Measurements from ENCODE around the gene MAP2.

MAP2 gene, protein sequence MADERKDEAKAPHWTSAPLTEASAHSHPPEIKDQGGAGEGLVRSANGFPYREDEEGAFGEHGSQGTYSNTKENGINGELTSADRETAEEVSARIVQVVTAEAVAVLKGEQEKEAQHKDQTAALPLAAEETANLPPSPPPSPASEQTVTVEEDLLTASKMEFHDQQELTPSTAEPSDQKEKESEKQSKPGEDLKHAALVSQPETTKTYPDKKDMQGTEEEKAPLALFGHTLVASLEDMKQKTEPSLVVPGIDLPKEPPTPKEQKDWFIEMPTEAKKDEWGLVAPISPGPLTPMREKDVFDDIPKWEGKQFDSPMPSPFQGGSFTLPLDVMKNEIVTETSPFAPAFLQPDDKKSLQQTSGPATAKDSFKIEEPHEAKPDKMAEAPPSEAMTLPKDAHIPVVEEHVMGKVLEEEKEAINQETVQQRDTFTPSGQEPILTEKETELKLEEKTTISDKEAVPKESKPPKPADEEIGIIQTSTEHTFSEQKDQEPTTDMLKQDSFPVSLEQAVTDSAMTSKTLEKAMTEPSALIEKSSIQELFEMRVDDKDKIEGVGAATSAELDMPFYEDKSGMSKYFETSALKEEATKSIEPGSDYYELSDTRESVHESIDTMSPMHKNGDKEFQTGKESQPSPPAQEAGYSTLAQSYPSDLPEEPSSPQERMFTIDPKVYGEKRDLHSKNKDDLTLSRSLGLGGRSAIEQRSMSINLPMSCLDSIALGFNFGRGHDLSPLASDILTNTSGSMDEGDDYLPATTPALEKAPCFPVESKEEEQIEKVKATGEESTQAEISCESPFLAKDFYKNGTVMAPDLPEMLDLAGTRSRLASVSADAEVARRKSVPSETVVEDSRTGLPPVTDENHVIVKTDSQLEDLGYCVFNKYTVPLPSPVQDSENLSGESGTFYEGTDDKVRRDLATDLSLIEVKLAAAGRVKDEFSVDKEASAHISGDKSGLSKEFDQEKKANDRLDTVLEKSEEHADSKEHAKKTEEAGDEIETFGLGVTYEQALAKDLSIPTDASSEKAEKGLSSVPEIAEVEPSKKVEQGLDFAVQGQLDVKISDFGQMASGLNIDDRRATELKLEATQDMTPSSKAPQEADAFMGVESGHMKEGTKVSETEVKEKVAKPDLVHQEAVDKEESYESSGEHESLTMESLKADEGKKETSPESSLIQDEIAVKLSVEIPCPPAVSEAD (N-terminal part only)

DNA sequence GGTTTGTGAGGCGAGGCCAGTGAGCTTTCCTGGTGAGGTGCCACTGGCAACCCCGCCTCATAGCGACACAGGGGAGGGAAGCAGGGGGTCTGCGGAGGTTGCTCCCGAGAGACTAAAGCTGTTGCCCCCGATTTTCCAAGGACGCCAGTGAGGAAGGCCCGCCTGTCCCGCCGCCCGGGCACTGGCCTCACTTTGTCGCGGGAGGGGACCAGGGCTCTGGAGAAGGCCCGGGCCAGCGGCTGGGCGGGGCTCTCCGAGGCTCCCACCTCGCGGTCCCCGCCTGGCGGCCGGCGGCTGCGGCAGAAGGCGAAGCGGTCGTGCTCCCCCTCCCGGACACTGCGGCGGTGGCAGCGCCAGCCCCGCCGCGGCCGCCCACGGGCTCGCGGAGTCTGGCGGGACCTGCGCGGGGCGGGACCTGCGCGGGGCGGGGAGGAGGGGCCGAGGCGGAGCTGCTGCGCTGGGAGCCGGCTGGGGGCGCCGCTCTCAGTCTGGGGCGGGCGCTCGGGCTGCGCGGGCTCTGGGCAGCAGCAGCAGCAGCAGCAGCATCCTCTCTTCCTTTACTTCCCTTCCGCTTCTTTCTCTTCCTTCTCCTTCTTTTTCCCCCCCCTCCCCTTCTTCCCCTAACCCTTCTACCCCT, at the start of gene MAP2:
Gene MAP2, plus strand, starts transcription at position 486 of the 637 bp plus-strand sequence. CDS start 229,124 bp downstream, outside the sequence.
- peak; percentile 97 for ATAC-seq
- Mint-ChIP-seq H3K27me3 (peaks cover 7% of the 10 kb centered on the region), H3K36me3 (no peaks in the 10 kb centered on the region), H3K4me1 (peaks cover 17% of the 10 kb centered on the region), H3K9me3 (no peaks in the 10 kb centered on the region), H3K4me3 (peak within 1 kb of the TSS; percentile 91), H3K27ac (peak within 1 kb of the TSS; percentile 40)

GRCh38 chr2:209376686-209377085, 47.2 kb upstream of the MAP2 start:
- H3K36me3 Mint-ChIP-seq = no peaks in the 10 kb centered on the region
- no peak for ATAC-seq
- peaks cover 22% of the 10 kb centered on the region for H3K9me3 Mint-ChIP-seq
- H3K4me3 Mint-ChIP-seq = no peak overlapping the region
- peaks cover 16% of the 10 kb centered on the region for H3K27me3 Mint-ChIP-seq
- no peak overlapping the region for H3K27ac Mint-ChIP-seq
- peaks cover 6% of the 10 kb centered on the region for H3K4me1 Mint-ChIP-seq

DNA sequence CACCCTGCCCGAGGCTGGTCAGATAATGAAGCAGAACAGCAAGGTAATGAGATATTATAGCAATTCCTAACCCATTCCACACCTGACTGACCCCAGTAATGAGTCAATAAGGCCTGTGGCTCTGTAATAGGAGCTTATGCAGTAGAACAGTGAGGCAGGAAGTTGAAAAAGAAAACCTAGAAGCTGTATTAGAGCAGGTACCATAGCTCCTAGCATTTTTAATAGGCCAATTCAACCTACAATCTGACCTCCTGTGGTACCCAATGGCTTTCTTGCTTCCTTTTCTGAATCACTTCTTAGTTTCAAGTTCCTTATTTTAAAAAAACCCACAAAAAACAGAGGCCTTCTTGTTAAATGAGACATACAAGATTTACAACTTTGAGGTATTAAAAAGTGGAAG, 43.6 kb upstream of the MAP2 start:
- H3K4me3 Mint-ChIP-seq = no peak overlapping the region
- H3K9me3 Mint-ChIP-seq = peaks cover 16% of the 10 kb centered on the region
- ATAC-seq = peak; percentile 92
- peaks cover 4% of the 10 kb centered on the region for H3K27me3 Mint-ChIP-seq
- H3K36me3 Mint-ChIP-seq = no peaks in the 10 kb centered on the region
- H3K27ac Mint-ChIP-seq = no peak overlapping the region
- peaks cover 6% of the 10 kb centered on the region for H3K4me1 Mint-ChIP-seq

- Mint-ChIP-seq H3K4me3 (no peak overlapping the region), H3K36me3 (no peaks in the 10 kb centered on the region), H3K4me1 (peaks cover 6% of the 10 kb centered on the region), H3K9me3 (peaks cover 15% of the 10 kb centered on the region), H3K27ac (no peak overlapping the region), H3K27me3 (no peaks in the 10 kb centered on the region)
- no peak for ATAC-seq
Measured at GRCh38 chr2:209381091-209381490, 42.8 kb upstream of the MAP2 start.

DNA sequence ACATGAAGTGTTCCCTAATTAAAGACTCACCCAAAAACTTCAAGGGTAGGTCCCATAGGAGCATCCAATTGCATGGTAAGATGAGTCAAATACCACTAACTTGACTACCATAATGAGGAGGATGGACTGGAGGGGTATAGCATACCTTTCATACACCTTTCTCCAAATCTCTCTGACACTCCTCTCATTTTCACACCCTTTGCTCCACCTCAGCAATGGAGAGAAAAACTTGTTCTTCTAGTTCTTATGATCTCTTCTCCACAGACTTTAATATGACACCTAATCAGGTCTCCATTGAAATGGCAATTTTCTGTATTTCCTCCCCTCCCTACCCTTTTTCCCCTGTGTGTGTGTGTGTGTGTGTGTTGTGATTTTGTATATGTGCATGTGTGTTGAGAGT, 41.1 kb upstream of the MAP2 start:
- Mint-ChIP-seq H3K36me3 (no peaks in the 10 kb centered on the region), H3K27me3 (no peaks in the 10 kb centered on the region), H3K4me1 (peaks cover 6% of the 10 kb centered on the region), H3K4me3 (no peak overlapping the region), H3K27ac (no peak overlapping the region), H3K9me3 (peaks cover 12% of the 10 kb centered on the region)
- ATAC-seq = no peak

- ATAC-seq = no peak
- H3K27ac Mint-ChIP-seq = no peak overlapping the region
- peaks cover 6% of the 10 kb centered on the region for H3K4me1 Mint-ChIP-seq
- H3K27me3 Mint-ChIP-seq = no peaks in the 10 kb centered on the region
- no peaks in the 10 kb centered on the region for H3K36me3 Mint-ChIP-seq
- no peak overlapping the region for H3K4me3 Mint-ChIP-seq
- H3K9me3 Mint-ChIP-seq = peaks cover 12% of the 10 kb centered on the region
Measured at GRCh38 chr2:209383212-209383611, 40.6 kb upstream of the MAP2 start.

GRCh38 chr2:209387389-209387788, 36.5 kb upstream of the MAP2 start:
- Mint-ChIP-seq H3K4me1 (no peaks in the 10 kb centered on the region), H3K36me3 (no peaks in the 10 kb centered on the region), H3K27me3 (no peaks in the 10 kb centered on the region), H3K27ac (no peak overlapping the region), H3K4me3 (no peak overlapping the region), H3K9me3 (peaks cover 6% of the 10 kb centered on the region)
- ATAC-seq = no peak

DNA sequence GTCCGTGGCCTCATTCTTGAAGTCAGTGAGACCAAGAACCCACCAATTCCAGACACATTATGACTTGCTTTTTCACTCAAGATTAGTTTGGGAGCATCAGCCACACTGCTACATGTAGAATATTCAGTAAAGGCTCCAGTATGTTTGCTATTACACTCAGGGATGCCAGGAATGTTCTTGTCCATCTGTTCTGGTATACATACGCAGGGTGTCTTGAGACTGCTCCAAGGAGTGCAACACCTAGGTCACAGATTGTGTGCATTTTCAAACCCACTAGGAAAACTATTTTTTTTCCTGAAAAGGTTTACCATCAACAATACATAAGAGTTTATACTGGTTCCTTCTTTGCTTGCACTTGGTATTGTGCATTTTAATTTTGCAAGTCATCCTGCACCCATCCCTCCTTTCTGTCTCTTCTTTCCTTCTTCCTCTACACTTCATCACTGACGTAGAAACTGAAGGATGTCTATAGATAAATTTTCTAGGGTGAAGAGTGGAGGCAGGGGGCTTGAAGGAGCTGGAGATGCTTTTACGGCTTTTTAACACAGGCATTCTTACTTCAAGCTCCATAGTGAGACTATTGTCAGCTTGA, 35.3 kb upstream of the MAP2 start:
- H3K9me3 Mint-ChIP-seq = peaks cover 3% of the 10 kb centered on the region
- no peak overlapping the region for H3K27ac Mint-ChIP-seq
- no peaks in the 10 kb centered on the region for H3K4me1 Mint-ChIP-seq
- no peaks in the 10 kb centered on the region for H3K27me3 Mint-ChIP-seq
- ATAC-seq = no peak
- no peak overlapping the region for H3K4me3 Mint-ChIP-seq
- no peaks in the 10 kb centered on the region for H3K36me3 Mint-ChIP-seq

GRCh38 chr2:209389171-209389618, 34.7 kb upstream of the MAP2 start:
- ATAC-seq = no peak
- peaks cover 5% of the 10 kb centered on the region for H3K27me3 Mint-ChIP-seq
- no peak overlapping the region for H3K27ac Mint-ChIP-seq
- H3K4me3 Mint-ChIP-seq = no peak overlapping the region
- no peaks in the 10 kb centered on the region for H3K36me3 Mint-ChIP-seq
- no peaks in the 10 kb centered on the region for H3K4me1 Mint-ChIP-seq
- peaks cover 3% of the 10 kb centered on the region for H3K9me3 Mint-ChIP-seq

DNA sequence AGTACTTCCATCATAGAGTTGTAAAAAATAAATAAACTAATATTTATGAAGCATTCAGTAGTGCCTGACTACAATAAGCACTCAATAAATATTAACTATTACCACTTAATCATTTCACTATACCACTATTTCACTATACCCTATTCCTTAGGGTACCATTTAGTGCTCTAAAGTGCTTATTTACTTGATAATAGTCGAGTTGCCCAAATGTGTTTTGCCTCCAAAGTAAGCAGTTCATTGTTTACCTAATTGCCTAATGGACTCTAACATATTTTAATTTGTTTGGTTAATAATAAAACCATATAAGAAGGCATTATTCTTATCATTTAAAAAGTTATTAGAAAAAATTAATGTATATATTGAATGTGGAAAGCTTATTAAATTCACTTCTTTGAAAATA, 33.0 kb upstream of the MAP2 start:
- H3K4me3 Mint-ChIP-seq = no peak overlapping the region
- H3K27ac Mint-ChIP-seq = no peak overlapping the region
- no peaks in the 10 kb centered on the region for H3K4me1 Mint-ChIP-seq
- H3K27me3 Mint-ChIP-seq = peaks cover 12% of the 10 kb centered on the region
- peaks cover 2% of the 10 kb centered on the region for H3K9me3 Mint-ChIP-seq
- no peaks in the 10 kb centered on the region for H3K36me3 Mint-ChIP-seq
- no peak for ATAC-seq

GRCh38 chr2:209391776-209392401, 32.0 kb upstream of the MAP2 start:
- ATAC-seq = no peak
- no peaks in the 10 kb centered on the region for H3K4me1 Mint-ChIP-seq
- H3K4me3 Mint-ChIP-seq = no peak overlapping the region
- H3K9me3 Mint-ChIP-seq = no peaks in the 10 kb centered on the region
- H3K27me3 Mint-ChIP-seq = peaks cover 16% of the 10 kb centered on the region
- H3K27ac Mint-ChIP-seq = no peak overlapping the region
- no peaks in the 10 kb centered on the region for H3K36me3 Mint-ChIP-seq

- Mint-ChIP-seq H3K27ac (no peak overlapping the region), H3K36me3 (no peaks in the 10 kb centered on the region)
Measured at GRCh38 chr2:209395229-209395628, 28.6 kb upstream of the MAP2 start.

DNA sequence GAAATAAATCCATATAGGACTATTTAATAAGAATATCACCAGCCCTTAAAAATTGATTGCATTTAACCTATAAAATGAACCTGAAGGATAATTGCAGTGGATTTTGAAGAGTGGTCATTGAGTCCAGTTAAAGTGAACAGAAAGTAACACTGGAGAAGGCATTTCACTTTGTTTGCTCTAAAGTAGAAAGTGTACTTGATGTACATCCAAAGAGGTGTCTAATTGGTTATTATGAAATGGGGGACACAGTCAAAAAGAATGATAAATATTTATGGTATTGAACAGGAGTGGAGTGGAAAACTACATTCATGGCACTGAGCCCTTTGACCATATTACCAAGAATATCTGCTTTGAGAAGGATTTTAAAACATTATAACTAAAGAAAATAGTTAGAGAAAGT, 28.2 kb upstream of the MAP2 start:
- H3K36me3 Mint-ChIP-seq = no peaks in the 10 kb centered on the region
- H3K9me3 Mint-ChIP-seq = no peaks in the 10 kb centered on the region
- H3K4me3 Mint-ChIP-seq = no peak overlapping the region
- H3K27ac Mint-ChIP-seq = no peak overlapping the region
- peaks cover 24% of the 10 kb centered on the region for H3K27me3 Mint-ChIP-seq
- H3K4me1 Mint-ChIP-seq = no peaks in the 10 kb centered on the region
- ATAC-seq = no peak

More at GRCh38 chr2:209395229-209395628, 28.6 kb upstream of the MAP2 start:
- H3K4me1 Mint-ChIP-seq = no peaks in the 10 kb centered on the region
- ATAC-seq = no peak
- H3K27me3 Mint-ChIP-seq = peaks cover 24% of the 10 kb centered on the region
- H3K4me3 Mint-ChIP-seq = no peak overlapping the region
- H3K9me3 Mint-ChIP-seq = no peaks in the 10 kb centered on the region

- H3K4me3 Mint-ChIP-seq = no peak overlapping the region
- H3K36me3 Mint-ChIP-seq = no peaks in the 10 kb centered on the region
- no peak for ATAC-seq
- peaks cover 33% of the 10 kb centered on the region for H3K27me3 Mint-ChIP-seq
- H3K4me1 Mint-ChIP-seq = no peaks in the 10 kb centered on the region
- H3K27ac Mint-ChIP-seq = no peak overlapping the region
- no peaks in the 10 kb centered on the region for H3K9me3 Mint-ChIP-seq
Measured at GRCh38 chr2:209398463-209398862, 25.4 kb upstream of the MAP2 start.

Data from stimulated activated memory B cell treated with anti-CD40 and anti-IgM and Interleukin-4, amounts not matched to agents 10 μg/mL and 1 μg/mL and 100 μg/mL, for 72 hours (primary cell).